ENCODE results near the gene SNX33. TPM values are rescaled to one million over a fixed set of nuclear protein-coding genes. Genes with fewer than 3 reads are reported as not detected.
"Not testable (repeated sequence)": the region's sequence is repeated elsewhere in the genome, so short reads cannot be mapped to it uniquely, and the experiment has no call there.

SNX33 gene
- total and polyA plus RNA-seq, 12 donors = 10.1 to 41.4 (median 19.3) TPM

DNA sequence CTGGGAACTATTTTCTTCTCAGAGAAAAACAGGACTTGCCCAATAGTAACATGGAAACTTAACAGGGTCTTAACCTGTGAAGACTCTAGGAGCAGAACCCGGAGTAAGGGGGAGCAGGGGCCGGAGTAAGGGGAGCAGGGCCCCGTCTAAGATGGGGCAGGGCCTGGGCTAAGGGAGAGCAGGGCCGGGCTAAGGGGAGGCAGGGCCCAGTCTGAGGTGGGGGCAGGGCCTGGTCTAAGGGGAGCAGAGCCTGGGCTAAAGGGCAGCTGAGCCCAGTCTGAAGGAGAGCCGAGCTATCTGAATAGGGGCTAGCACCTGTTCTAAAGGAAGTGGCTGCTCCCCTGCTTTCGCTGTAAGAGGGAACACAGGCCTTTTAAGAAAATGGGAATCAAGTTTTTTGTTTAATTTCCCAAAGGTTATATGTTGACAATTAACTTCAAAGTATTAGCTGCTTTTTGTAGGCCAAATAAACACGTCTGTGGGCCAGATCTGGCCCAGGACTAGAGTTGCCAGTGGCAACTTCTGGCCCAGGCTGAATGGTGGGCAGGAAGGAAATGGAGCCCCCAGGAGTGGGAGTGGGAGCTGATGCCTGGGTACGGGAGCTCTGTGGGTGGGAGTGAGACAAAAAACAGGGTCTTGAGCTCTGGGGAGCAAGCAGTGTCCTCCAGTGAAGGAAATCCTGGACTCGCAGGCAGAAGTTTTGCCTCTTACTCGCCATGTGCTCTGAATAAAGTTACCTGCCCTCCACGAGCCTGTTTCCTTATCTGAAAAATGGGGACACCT is 32.5 kb downstream of the SNX33 start:
- WGBS, 4 donors = 75 to 80% (median 77%) methylated on average over 11 of the region's 11 CpGs
- no peak for TF ChIP-seq POLR2A (IDR thresholded peaks at IDR 0.05)
- TF ChIP-seq, protein P1, sequence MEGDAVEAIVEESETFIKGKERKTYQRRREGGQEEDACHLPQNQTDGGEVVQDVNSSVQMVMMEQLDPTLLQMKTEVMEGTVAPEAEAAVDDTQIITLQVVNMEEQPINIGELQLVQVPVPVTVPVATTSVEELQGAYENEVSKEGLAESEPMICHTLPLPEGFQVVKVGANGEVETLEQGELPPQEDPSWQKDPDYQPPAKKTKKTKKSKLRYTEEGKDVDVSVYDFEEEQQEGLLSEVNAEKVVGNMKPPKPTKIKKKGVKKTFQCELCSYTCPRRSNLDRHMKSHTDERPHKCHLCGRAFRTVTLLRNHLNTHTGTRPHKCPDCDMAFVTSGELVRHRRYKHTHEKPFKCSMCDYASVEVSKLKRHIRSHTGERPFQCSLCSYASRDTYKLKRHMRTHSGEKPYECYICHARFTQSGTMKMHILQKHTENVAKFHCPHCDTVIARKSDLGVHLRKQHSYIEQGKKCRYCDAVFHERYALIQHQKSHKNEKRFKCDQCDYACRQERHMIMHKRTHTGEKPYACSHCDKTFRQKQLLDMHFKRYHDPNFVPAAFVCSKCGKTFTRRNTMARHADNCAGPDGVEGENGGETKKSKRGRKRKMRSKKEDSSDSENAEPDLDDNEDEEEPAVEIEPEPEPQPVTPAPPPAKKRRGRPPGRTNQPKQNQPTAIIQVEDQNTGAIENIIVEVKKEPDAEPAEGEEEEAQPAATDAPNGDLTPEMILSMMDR (IDR thresholded peaks at IDR 0.05) = no peak
- Histone ChIP-seq H3K36me3 (replicated peaks in 1 of 2) (no peaks in the 10 kb centered on the region), H3K9me3 (replicated peaks in 1 of 3) (no peaks in the 10 kb centered on the region), H3K27me3 (no peaks in the 10 kb centered on the region), H3K27ac (no peak overlapping the region), H3K4me1 (replicated peaks in 1 of 2) (no peaks in the 10 kb centered on the region), H3K4me3 (no peak overlapping the region)
- intact Hi-C loops (cut with DNase I) = loop anchor here in 1 of 2 donors (10.0 kb wide), 1 partner anchor 125 kb away; no protein-coding TSS in a partner anchor
- DNase-seq = no peak

DNA sequence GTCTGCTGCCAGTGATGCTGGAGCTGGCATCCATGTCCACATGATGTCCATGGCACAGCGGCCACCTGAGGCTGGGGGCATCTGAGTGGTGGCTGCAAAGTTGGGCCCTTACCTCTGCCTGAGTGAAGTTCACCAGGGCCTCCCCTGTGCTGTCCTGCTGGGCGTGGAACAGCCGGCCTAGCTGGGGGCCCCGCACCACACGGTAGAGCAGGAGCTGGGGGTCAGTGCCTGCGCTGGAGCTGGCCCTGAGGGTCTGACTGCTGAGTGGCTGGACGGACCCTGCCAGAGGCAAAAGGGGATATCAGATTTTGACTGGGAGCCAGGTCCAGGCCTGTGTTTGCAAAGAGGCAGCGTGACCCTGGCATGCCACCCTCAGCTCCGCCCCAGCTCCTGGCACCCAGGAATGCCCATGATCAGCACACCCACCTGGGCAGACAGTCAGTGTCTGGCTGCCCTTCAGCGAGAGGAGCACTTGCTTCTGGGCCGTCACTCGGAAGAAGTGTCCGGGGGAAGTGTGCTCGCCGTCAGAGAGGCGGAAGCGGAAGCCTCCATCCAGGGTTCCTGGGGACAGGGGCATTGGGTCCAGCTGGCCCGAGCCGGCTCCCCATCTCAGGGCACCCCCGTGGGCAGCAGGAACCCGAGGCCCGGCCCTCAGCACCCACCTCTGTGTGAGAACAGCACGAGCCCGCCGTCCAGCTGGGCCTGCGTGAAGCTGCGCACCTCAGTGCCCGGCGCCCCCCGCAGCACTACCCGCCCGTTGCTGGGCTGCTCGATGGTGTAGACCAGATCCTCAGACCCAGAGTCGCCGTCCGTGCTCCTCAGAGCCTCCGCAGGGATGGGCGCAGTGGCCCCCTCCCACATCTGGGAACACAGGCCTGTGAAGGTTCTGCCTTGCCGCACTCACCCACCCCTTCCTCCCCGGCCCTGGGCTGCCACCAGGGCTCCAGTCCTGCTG is 34.7 kb downstream of the SNX33 start:
- TF ChIP-seq, protein P1 (IDR thresholded peaks at IDR 0.05) = no peak
- TF ChIP-seq POLR2A (IDR thresholded peaks at IDR 0.05) = no peak
- Histone ChIP-seq H3K4me1 (replicated peaks in 1 of 2) (no peaks in the 10 kb centered on the region), H3K9me3 (replicated peaks in 1 of 3) (no peaks in the 10 kb centered on the region), H3K36me3 (replicated peaks in 1 of 2) (no peaks in the 10 kb centered on the region), H3K27ac (no peak overlapping the region), H3K27me3 (no peaks in the 10 kb centered on the region), H3K4me3 (no peak overlapping the region)
- intact Hi-C loops (cut with DNase I) = loop anchor here in 1 of 2 donors (10.0 kb wide), 1 partner anchor 122 kb away; no protein-coding TSS in a partner anchor
- WGBS, 4 donors = 84 to 92% (median 85%) methylated on average over 4 to 40 of the region's 40 CpGs
- no peak for DNase-seq

DNA sequence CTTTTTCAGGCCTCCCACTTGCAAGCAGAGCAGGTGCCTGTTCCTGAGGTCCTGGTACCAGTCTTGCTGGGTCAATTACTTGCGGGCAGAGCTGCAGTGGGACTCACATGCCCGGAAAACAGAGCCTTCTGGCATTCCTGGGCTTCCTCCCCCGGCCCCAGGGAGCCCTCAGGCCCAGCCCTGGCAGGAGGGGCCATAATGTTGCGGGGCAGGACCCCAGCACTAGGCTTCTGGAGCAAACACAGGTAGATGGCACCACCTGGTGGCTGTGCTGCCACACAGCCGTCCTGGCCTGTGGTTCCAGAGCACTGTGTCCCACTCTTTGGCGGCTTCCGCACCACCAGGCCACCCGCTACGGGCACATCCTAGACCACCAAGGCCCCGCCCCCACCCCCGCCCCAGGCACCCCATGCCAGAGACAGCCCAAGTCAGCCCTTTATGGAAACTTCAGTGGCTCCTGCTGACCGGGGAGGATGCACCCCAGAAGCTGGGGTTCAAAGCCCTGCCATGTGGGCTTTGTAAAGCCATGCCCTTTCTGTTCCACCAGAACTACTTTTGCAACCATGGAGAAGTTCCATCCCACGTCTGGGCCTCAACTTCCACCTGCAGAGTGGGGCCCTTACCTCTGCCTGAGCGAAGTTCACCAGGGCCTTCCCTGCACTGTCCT is 36.1 kb downstream of the SNX33 start:
- peak in 6 of 7 donors; percentile 47 to 84 (median 69) for DNase-seq
- TF ChIP-seq, protein P1 (IDR thresholded peaks at IDR 0.05) = peak; percentile 62 to 87 (median 80)
- H3K27me3 ChIP-seq; H3K9me3 ChIP-seq (replicated peaks in 1 of 3); H3K4me1 ChIP-seq (replicated peaks in 1 of 2); H3K27ac ChIP-seq; H3K4me3 ChIP-seq; H3K36me3 ChIP-seq (replicated peaks in 1 of 2): not testable (repeated sequence)
- 18 to 28% (median 21%) methylated on average over 5 to 14 of the region's 14 CpGs; no CpG with 5 or more reads in 1 of the 4 donors for whole genome bisulfite sequencing, 4 donors
- intact Hi-C loops (cut with DNase I) = loop anchor here in 1 of 2 donors (2.0 to 10.0 kb wide), 2 partner anchors 49 to 121 kb away; no protein-coding TSS in a partner anchor

All from adrenal gland (tissue), 12 donors.